ENCODE data around the gene CEP350.
"Not testable (repeated sequence)": the region's sequence is repeated elsewhere in the genome, so short reads cannot be mapped to it uniquely, and the experiment has no call there.

The CEP350 gene

DNA sequence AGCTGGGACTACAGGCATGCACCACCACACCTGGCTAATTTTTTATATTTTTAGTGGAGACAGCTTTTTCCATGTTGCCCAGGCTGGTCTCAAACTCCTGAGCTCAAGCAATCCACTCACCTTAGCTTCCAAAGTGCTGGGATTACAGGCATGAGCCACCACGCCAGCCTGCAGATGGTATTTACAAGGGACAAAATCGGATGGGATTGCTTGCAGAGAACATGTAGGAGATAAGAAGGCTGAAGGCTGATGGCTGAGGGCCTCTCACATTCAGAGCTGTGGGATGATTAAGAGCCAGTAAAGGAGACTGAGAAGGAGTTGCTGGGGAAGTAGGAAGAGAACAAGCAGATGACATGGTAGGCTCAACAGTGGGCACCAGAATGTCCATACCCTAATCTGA lies 176.0 kb downstream of the CEP350 start:
- no peak for DNase-seq (ENCODE audit: low read depth)

DNA sequence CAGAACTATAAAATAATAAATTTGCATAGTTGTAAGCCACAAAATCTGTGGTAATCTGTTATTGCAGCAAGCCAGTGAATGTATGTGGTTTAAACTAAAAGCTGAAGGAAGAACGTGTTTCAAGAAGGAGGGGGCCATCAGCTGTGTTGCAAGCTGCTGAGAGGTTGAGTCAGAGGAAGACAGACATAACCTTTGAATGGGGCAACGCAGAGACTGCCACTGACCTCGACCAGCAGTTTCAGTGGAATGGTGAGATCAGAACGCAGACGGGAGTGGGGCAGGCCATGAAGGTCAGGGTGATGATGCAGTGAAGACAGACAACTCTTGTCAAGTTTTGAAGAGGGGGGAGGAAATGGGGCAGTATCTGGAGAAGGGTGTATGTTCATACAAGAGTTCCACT lies 176.9 kb downstream of the CEP350 start:
- DNase-seq (ENCODE audit: low read depth): peak; percentile 94

DNA sequence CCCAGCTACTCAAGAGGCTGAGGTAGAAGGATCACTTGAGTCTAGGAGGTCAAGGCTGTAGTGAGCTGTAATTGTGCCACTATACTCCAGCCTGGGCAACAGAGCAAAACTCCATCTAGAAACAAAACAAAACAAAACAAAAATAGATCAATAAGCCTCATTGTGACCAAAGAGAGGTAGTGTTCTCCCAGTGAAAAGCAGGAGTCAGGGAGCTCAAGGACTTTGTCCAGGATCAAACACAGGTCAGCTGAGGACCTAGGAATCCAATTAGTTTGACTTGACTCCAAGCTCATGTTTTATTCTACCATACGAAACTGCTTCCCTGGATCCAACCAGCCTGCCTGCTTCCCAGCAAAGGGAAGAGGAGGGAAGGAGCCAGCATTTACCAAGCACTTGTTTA lies 178.6 kb downstream of the CEP350 start:
- no peak for DNase-seq (ENCODE audit: low read depth)

DNA sequence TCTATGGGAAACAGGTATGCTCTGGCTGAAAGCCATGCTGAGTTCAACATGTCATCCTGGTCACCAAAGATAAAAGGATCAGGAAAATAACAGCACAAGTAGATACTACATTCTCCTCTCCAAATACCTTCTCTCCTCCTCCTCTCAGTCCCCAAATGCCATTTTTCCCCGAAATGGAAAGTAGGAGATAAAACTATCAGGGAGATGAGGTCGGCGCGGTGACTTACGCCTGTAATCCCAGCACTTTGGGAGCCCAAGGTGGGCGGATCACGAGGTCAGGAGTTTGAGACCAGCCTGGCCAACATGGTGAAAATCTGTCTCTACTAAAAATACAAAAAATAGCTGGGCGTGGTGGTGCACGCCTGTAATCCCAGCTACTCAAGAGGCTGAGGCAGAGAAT lies 179.1 kb downstream of the CEP350 start:
- DNase-seq (ENCODE audit: low read depth): not testable (repeated sequence)

GRCh38 chr1:180135535-180135934 lies 180.9 kb downstream of the CEP350 start:
- no peak for DNase-seq (ENCODE audit: low read depth)

DNA sequence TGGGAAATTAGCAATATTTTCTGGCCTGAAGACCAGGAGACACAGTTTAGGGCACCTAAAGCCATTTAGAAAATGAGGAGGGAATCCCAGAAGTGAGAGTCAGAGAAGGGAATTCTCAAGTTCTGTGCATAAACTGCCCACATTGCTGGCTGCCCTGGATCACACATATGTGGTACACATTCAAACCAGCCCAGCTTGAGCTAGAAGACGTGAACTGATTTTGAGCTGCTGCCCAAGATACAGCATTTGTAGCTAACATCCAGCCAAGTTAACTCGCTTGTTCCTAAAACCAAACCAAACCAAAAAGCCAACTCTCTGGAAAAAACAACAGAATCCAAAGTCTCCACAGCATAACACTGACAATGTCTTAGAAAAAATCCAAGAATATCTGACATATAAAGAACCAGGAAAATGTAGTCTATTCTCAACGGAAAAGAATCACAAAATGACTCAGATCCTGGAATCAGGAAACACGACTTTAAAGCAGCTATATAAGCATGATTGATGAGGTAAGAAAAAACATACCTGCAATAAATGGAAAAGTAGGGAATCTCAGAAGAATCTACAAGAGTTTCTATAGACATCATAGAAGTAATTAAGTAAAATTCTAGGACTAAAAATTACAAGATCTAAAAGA lies 181.8 kb downstream of the CEP350 start:
- no peak for DNase-seq (ENCODE audit: low read depth)

DNA sequence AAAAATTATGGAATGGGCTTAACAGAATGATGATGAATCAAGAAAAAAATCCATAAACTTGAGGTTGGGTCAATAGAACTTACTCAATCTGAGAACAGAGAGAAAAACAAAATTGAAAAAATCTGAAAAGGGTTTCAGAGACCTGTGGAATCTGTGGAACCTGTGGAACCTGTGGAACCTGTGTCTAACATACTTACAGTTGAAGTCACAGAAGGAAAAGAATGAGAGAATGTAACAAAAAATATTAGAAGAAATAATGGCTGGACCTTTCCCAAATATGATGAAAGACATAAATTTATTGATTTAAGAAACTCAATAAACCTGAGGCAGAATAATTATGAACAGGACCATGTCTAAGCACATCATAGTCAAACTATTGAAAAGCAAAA lies 182.4 kb downstream of the CEP350 start:
- no peak for DNase-seq (ENCODE audit: low read depth)

GRCh38 chr1:180137776-180138175 lies 183.2 kb downstream of the CEP350 start:
- no peak for DNase-seq (ENCODE audit: low read depth)

DNA sequence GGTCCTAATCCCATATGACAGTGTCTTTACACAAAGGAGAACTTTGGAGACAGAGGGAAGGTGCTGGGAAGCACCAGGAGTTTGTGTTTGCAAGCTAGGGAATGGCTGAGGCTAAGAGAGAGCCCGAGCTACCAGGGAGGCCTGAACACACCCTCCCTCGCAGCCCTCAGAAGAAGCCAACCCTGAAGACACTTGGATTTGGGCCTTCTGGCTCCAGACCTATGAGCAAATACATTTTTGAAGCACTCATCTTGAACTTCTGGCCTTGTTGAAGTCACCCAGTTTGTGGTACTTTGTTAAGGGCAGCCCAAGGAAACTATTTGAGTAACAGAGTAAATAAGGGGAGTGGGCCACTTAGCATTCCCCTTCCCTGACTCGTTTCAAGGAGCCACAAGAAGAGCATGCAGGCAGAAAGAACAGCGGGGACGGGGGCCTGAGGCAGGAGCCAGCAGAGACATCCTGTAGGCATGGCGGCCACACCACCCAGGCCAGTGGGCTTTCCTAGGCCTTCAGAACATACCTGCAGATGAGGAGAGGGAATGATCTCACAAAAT lies 186.8 kb downstream of the CEP350 start:
- no peak for DNase-seq (ENCODE audit: low read depth)

- DNase-seq (ENCODE audit: low read depth): no peak
Measured at GRCh38 chr1:180143359-180143758, 188.7 kb downstream of the CEP350 start.

DNA sequence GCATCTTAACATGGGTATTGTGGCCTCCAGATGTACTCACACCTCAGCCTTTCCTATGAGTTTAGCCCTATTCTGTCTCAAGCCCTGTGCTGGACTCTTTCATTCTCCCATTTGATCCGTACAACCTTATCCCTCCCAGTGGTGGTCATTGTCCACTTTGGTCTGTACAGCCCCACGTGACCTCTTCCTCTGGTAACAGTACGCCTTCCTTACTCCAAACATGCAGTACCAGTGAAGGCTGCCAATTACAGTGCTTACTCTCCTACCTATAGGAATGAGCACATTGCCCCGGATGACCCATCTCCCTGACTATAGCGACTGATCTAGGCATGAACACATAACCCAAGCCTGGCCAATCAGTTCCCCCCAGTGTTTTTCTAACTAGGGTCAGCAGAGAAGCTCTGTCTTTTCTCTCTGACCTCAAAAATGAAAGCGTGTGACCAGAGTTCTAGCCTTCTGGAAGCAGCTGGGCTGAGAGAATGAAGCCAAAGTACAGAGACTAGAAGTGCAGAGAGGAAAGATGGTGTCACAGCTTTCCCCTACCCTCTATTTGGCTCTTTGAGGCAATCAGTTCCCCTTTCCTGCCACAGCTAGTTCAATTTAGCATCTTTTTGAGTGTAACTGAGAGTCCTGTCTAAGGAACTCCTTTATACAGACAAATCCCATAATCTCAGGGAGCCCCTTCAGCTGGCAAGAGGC lies 190.2 kb downstream of the CEP350 start:
- no peak for DNase-seq (ENCODE audit: low read depth)

GRCh38 chr1:180145446-180145845 lies 190.8 kb downstream of the CEP350 start:
- no peak for DNase-seq (ENCODE audit: low read depth)

- peak; percentile 52 for DNase-seq (ENCODE audit: low read depth)
Measured at GRCh38 chr1:180150982-180151381, 196.4 kb downstream of the CEP350 start.

- peak; percentile 80 for DNase-seq (ENCODE audit: low read depth)
Measured at GRCh38 chr1:180151508-180151907, 196.9 kb downstream of the CEP350 start.

GRCh38 chr1:180152588-180152987 lies 198.0 kb downstream of the CEP350 start:
- no peak for DNase-seq (ENCODE audit: low read depth)

DNA sequence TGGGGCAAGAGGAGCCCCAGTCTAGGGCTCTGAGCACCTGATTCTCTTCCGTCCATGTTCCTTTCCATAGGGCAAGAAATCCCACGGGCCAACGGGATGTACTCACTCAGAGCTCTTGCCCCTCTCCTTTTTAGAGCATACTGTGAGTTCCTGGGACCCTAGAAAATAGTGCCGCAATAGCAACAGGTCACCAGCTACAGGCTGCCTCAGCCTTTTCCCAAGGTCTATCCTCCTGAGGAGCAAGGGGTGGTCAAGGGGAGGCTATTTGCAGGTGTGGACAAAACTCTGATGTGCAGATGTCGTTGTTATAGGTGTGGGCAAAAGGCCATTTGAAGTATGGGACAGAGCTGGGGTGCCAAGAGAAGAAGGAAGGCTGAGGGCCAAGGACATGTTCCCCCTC lies 198.4 kb downstream of the CEP350 start:
- DNase-seq (ENCODE audit: low read depth): no peak

GRCh38 chr1:180154003-180154324 lies 199.4 kb downstream of the CEP350 start:
- DNase-seq (ENCODE audit: low read depth): no peak

DNA sequence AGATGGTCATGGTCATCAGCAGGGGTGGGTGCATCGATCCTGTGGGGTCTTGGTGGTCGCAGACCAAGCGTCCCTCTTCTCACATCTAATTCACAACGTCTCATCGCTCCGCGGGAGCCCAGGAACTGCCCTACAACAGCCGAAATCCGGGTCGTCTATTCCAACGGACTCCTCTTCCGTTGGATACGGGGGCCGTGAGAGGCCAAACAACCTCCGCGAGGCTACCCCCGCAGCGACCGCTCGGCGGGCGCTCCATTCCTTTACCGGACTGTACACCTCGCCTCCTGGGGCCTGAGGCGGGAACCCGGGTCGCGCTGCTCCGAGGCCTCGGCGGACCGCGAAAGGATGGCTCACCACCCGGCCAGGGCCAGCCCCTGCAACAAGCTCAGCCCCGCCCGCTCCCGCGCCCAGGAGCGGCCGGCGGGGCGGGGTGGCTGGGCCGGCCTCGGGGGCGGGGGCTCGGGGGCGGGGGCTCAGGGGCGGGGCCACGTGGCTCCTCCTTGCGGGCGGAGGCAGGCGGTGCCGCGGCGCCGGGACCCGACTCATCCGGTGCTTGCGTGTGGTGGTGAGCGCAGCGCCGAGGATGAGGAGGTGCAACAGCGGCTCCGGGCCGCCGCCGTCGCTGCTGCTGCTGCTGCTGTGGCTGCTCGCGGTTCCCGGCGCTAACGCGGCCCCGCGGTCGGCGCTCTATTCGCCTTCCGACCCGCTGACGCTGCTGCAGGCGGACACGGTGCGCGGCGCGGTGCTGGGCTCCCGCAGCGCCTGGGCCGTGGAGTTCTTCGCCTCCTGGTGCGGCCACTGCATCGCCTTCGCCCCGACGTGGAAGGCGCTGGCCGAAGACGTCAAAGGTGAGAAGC lies 199.9 kb downstream of the CEP350 start, which contains the start of gene QSOX1:
TSS of gene QSOX1 (plus strand) at position 545 of the 857 bp plus-strand sequence. CDS start at position 584, 39 bp downstream.
- peak; percentile 89 for DNase-seq (ENCODE audit: low read depth)

DNA sequence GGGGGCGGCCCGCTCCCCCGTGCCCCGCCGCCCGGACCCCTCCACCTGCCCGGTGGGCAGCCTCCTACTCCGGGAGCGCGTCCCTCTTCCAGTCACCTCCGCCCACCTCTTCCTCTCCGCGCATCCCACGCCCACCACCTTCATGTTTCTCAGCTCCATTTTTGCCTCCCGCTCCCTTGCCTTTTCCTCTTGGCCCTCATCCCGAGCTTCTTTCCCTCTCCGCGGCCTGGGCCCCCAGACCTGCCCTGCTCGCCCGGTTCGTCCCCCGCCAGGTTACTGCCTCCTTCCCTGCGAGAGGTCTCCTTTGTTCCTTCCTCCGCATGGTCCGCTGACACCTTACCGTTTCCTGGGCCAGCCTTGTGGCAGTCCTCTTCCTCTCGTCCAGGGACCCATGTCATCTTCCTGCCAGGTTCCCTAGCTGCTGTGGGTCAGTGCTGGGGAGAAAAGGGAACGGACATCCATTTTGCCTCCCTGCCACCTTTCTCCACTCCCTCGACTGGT lies 200.6 kb downstream of the CEP350 start:
- DNase-seq (ENCODE audit: low read depth): no peak

DNA sequence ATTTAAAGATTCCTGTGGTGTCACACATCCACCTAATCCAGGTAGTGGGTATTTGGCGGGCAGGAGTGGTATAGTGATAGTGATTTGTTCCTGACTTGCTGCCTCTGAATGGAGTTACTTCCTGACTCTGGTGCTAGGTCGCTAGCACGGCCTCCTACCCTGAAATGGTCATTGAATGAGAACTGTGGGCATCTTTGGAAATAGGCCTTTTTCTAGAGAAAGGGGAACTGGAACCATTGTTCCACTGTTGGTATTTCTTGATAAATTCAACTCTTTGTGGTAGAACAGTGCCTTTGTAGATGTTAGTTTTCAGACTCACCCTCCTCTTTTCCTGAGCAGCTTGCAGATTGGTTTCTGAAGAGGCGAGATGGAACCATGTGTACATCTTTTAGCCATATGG lies 201.6 kb downstream of the CEP350 start:
- no peak for DNase-seq (ENCODE audit: low read depth)

- DNase-seq (ENCODE audit: low read depth): peak; percentile 61
Measured at GRCh38 chr1:180156631-180157091, 202.1 kb downstream of the CEP350 start.

- DNase-seq (ENCODE audit: low read depth): no peak
Measured at GRCh38 chr1:180157108-180157507, 202.5 kb downstream of the CEP350 start.
